Testis (tissue), 3 donors: ENCODE measurements around the gene FAXC. TPM values are rescaled to one million over a fixed set of nuclear protein-coding genes. Genes with fewer than 3 reads are reported as not detected.

Experiments used
- DNase-seq: peaks from one replicate; pipeline ENCODE4 v3.0.0-alpha.2; 2019
- H3K27ac ChIP-seq, 2 donors: fragments of 200-600 bp; sonication (generic); one replicate each; pipeline ENCODE4 v1.5.1; 2019
- H3K27me3 ChIP-seq: fragments of 200-600 bp; sonication (generic); one replicate; pipeline ENCODE4 v1.5.1; 2019
- H3K36me3 ChIP-seq: fragments of 200-600 bp; sonication (generic); one replicate; pipeline ENCODE4 v1.5.1; 2017; ENCODE audit warnings: low read depth; ENCODE audit errors: missing control alignments
- H3K4me1 ChIP-seq: fragments of 200-600 bp; sonication (generic); one replicate; pipeline ENCODE4 v1.5.1; 2019
- H3K4me3 ChIP-seq, 2 donors: fragments of 200-600 bp; sonication (generic); one replicate each; pipeline ENCODE4 v1.5.1; 2017 to 2019
- H3K9me3 ChIP-seq: fragments of 200-600 bp; sonication (generic); one replicate; pipeline ENCODE4 v1.5.1; 2017
- CTCF ChIP-seq, 3 experiments: fragments of 450-650 bp in 2 of 3; fragments of 200-600 bp in 1 of 3; sonication (generic) in 1 of 3; IDR thresholded peaks; one replicate each; pipeline ENCODE4 v1.5.1; 2016 to 2019; ENCODE audit warnings: antibody characterized with exemption in 3 of 3, mild to moderate bottlenecking in 2 of 3, moderate library complexity in 1 of 3
- POLR2A ChIP-seq: fragments of 450-650 bp; IDR thresholded peaks from one replicate; pipeline ENCODE4 v1.6.1; 2017; ENCODE audit warnings: antibody characterized with exemption, mild to moderate bottlenecking, moderate library complexity
- WGBS, 2 donors: methylation state at CpG; one replicate each; pipeline ENCODE4 v1.1.5; 2018; 5-methylcytosine and 5-hydroxymethylcytosine counted together
- intact Hi-C: fragments of 100-400 bp; cut with DNase I; formaldehyde crosslinking; loops from one replicate; pipeline ENCODE4 v1.15.1; 2023; ENCODE audit warnings: low total_unique reads
- polyA plus RNA-seq: library from polyadenylated mRNA; stranded (reverse); fragments of 350-450 nt; fragmentation: Illumina TruSeq; extraction: RNeasy Lipid Tissue Mini Kit (QIAGEN cat#74804); gene quantifications from one replicate; pipeline ENCODE4 v1.2.3, GENCODE V29; 2014; ENCODE audit warnings: low read depth, low replicate concordance; ENCODE audit not compliant: insufficient read depth
- total RNA-seq, 2 donors: library from RNA; depleted of rRNA; stranded (reverse); fragments of >200 nt; gene quantifications; one replicate each; pipeline ENCODE4 v1.2.3, GENCODE V29; 2016

Gene FAXC
- total and polyA plus RNA-seq, 3 donors from 2014 or later = 2.7 to 5.9 (median 5.0) TPM

GRCh38 chr6:99296261-99296660 lies 53.2 kb downstream of the FAXC start:
- WGBS, 2 donors = 93 to 95% methylated on average over 3 to 5 of the region's 5 CpGs
- Histone ChIP-seq H3K27me3 (no peaks in the 10 kb centered on the region), H3K9me3 (no peaks in the 10 kb centered on the region), H3K4me3 (no peak overlapping the region), H3K27ac (no peak overlapping the region), H3K4me1 (no peaks in the 10 kb centered on the region), H3K36me3 (no peaks in the 10 kb centered on the region)
- TF ChIP-seq CTCF (IDR thresholded peaks at IDR 0.05) (no peak), POLR2A (no peak)
- intact Hi-C loops = no loop called here
- no peak for DNase-seq

- 80 to 84% methylated on average over 3 of the region's 3 CpGs for WGBS, 2 donors
- TF ChIP-seq POLR2A (no peak), CTCF (IDR thresholded peaks at IDR 0.05) (no peak)
- intact Hi-C loops = no loop called here
- no peaks in the 10 kb centered on the region for H3K9me3 ChIP-seq
- no peaks in the 10 kb centered on the region for H3K36me3 ChIP-seq
- no peaks in the 10 kb centered on the region for H3K27me3 ChIP-seq
- DNase-seq = no peak
- no peak overlapping the region for H3K4me3 ChIP-seq
- H3K27ac ChIP-seq = no peak overlapping the region
- H3K4me1 ChIP-seq = no peaks in the 10 kb centered on the region
Observed at GRCh38 chr6:99295276-99295675, 54.2 kb downstream of the FAXC start.

- WGBS, 2 donors = 72 to 80% methylated on average over 6 of the region's 6 CpGs
Observed at GRCh38 chr6:99294786-99295185, 54.7 kb downstream of the FAXC start.

GRCh38 chr6:99289701-99290100 lies 59.8 kb downstream of the FAXC start:
- WGBS, 2 donors = 88 to 92% methylated on average over 2 of the region's 2 CpGs
- DNase-seq = no peak
- Histone ChIP-seq H3K4me1 (no peaks in the 10 kb centered on the region), H3K27ac (no peak overlapping the region), H3K36me3 (no peaks in the 10 kb centered on the region), H3K9me3 (no peaks in the 10 kb centered on the region), H3K4me3 (no peak overlapping the region), H3K27me3 (no peaks in the 10 kb centered on the region)
- no peak for TF ChIP-seq CTCF (IDR thresholded peaks at IDR 0.05)
- no peak for TF ChIP-seq POLR2A
- intact Hi-C loops = no loop called here

More at GRCh38 chr6:99294786-99295185, 54.7 kb downstream of the FAXC start:
- Histone ChIP-seq H3K36me3 (no peaks in the 10 kb centered on the region), H3K9me3 (no peaks in the 10 kb centered on the region), H3K4me1 (no peaks in the 10 kb centered on the region), H3K4me3 (no peak overlapping the region), H3K27ac (no peak overlapping the region), H3K27me3 (no peaks in the 10 kb centered on the region)
- intact Hi-C loops = no loop called here
- no peak for TF ChIP-seq POLR2A
- no peak for TF ChIP-seq CTCF (IDR thresholded peaks at IDR 0.05)
- DNase-seq = no peak

- intact Hi-C loops = no loop called here
- 87% methylated on average over 4 of the region's 4 CpGs for WGBS, 2 donors
- Histone ChIP-seq H3K27me3 (no peaks in the 10 kb centered on the region), H3K9me3 (no peaks in the 10 kb centered on the region), H3K36me3 (no peaks in the 10 kb centered on the region), H3K4me1 (no peaks in the 10 kb centered on the region), H3K4me3 (no peak overlapping the region), H3K27ac (no peak overlapping the region)
- TF ChIP-seq CTCF (IDR thresholded peaks at IDR 0.05) (no peak), POLR2A (no peak)
- no peak for DNase-seq
Observed at GRCh38 chr6:99288668-99289067, 60.8 kb downstream of the FAXC start.
